Activated CD4-positive, alpha-beta T cell treated with anti-CD3 and anti-CD28 coated beads, Interleukin-2, amount 10 ng/mL, durations not matched to agents 24 days and 14 days (primary cell): ENCODE measurements around the gene EAPP. TPM values are rescaled to one million over a fixed set of nuclear protein-coding genes. Genes with fewer than 3 reads are reported as not detected.
"Not testable (repeated sequence)": the region's sequence is repeated elsewhere in the genome, so short reads cannot be mapped to it uniquely, and the experiment has no call there.

Source experiments
- DNase-seq: peaks from one replicate; pipeline ENCODE4 v3.0.0; 2022
- H3K27ac Mint-ChIP-seq: one replicate; pipeline ENCODE4 v1.8.0; 2022; ENCODE audit warnings: mild to moderate bottlenecking, mixed read lengths
- H3K27me3 Mint-ChIP-seq: one replicate; pipeline ENCODE4 v1.8.0; 2022; ENCODE audit warnings: mixed read lengths
- H3K36me3 Mint-ChIP-seq: one replicate; pipeline ENCODE4 v1.8.0; 2022; ENCODE audit warnings: low read depth, mild to moderate bottlenecking, mixed read lengths
- H3K4me1 Mint-ChIP-seq: one replicate; pipeline ENCODE4 v1.8.0; 2021; ENCODE audit warnings: mixed read lengths
- H3K4me3 Mint-ChIP-seq: one replicate; pipeline ENCODE4 v1.8.0; 2022; ENCODE audit warnings: mild to moderate bottlenecking, moderate library complexity, mixed read lengths
- H3K9me3 Mint-ChIP-seq: one replicate; pipeline ENCODE4 v1.8.0; 2021; ENCODE audit warnings: mixed read lengths
- intact Hi-C: fragments of 100-400 bp; cut with micrococcal nuclease; formaldehyde crosslinking; loops from one replicate; pipeline ENCODE4 v1.15.1; 2023
- total RNA-seq: library from RNA; stranded (reverse); gene quantifications from 2 replicates; pipeline ENCODE4 v1.2.3, GENCODE V29; 2022

EAPP gene
- total RNA-seq, 1 donor from 2014 or later = 33.7 TPM

- intact Hi-C loops, H3K27me3 Mint-ChIP-seq, H3K36me3 Mint-ChIP-seq, H3K4me3 Mint-ChIP-seq, DNase-seq, H3K9me3 Mint-ChIP-seq: not testable (repeated sequence)
- Mint-ChIP-seq H3K27ac (peak overlapping the region; percentile 34), H3K4me1 (peaks cover 15% of the 10 kb centered on the region)
These were observed 9.9 kb upstream of the EAPP start for GRCh38 chr14:34549276-34549966.

GRCh38 chr14:34548472-34548981, 9.0 kb upstream of the EAPP start:
- DNase-seq = peak; percentile 68
- no peaks in the 10 kb centered on the region for H3K9me3 Mint-ChIP-seq
- H3K36me3 Mint-ChIP-seq = no peaks in the 10 kb centered on the region
- no peak overlapping the region for H3K4me3 Mint-ChIP-seq
- H3K4me1 Mint-ChIP-seq = peaks cover 10% of the 10 kb centered on the region
- no peaks in the 10 kb centered on the region for H3K27me3 Mint-ChIP-seq
- intact Hi-C loops = no loop called here
- H3K27ac Mint-ChIP-seq = peak overlapping the region; percentile 51

- H3K9me3 Mint-ChIP-seq, H3K4me3 Mint-ChIP-seq, H3K27me3 Mint-ChIP-seq, intact Hi-C loops, H3K4me1 Mint-ChIP-seq, H3K36me3 Mint-ChIP-seq, H3K27ac Mint-ChIP-seq, DNase-seq: not testable (repeated sequence)
These were observed 7.6 kb upstream of the EAPP start for GRCh38 chr14:34547136-34547520.

GRCh38 chr14:34546272-34547135, 7.0 kb upstream of the EAPP start:
- not testable (repeated sequence) for DNase-seq, H3K4me3 Mint-ChIP-seq, H3K27ac Mint-ChIP-seq

GRCh38 chr14:34540181-34541059, 919 bp upstream of the EAPP start:
- Mint-ChIP-seq H3K4me3 (peak overlapping the region; percentile 98), H3K27ac (peak overlapping the region; percentile 99), H3K4me1 (peaks cover 10% of the 10 kb centered on the region)
- H3K9me3 Mint-ChIP-seq, H3K27me3 Mint-ChIP-seq, H3K36me3 Mint-ChIP-seq, intact Hi-C loops: not testable (repeated sequence)
- DNase-seq = peak; percentile 60

More at GRCh38 chr14:34546272-34547135, 7.0 kb upstream of the EAPP start:
- H3K4me1 Mint-ChIP-seq, intact Hi-C loops, H3K36me3 Mint-ChIP-seq, H3K9me3 Mint-ChIP-seq, H3K27me3 Mint-ChIP-seq: not testable (repeated sequence)

GRCh38 chr14:34538871-34539406, 562 bp downstream of the EAPP start:
- intact Hi-C loops = loop anchor here (5.0 kb wide), 4 partner anchors 77 to 1778 kb away; partner anchors contain the start of genes EGLN3 and SPTSSA
- DNase-seq = no peak
- peaks cover 12% of the 10 kb centered on the region for H3K4me1 Mint-ChIP-seq

GRCh38 chr14:34538096-34538495, 1.4 kb downstream of the EAPP start:
- DNase-seq, H3K27me3 Mint-ChIP-seq, H3K9me3 Mint-ChIP-seq, H3K27ac Mint-ChIP-seq: not testable (repeated sequence)
- intact Hi-C loops = loop anchor here (5.0 kb wide), 4 partner anchors 76 to 1779 kb away; partner anchors contain the start of genes EGLN3 and SPTSSA
- Mint-ChIP-seq H3K4me3 (peak overlapping the region; percentile 98), H3K4me1 (peaks cover 12% of the 10 kb centered on the region), H3K36me3 (peaks cover 16% of the 10 kb centered on the region)

More at GRCh38 chr14:34538871-34539406, 562 bp downstream of the EAPP start:
- Mint-ChIP-seq H3K4me3 (peak overlapping the region; percentile 98), H3K27ac (peak overlapping the region; percentile 99), H3K27me3 (no peaks in the 10 kb centered on the region), H3K9me3 (no peaks in the 10 kb centered on the region), H3K36me3 (peaks cover 10% of the 10 kb centered on the region)

- Mint-ChIP-seq H3K4me1 (peaks cover 12% of the 10 kb centered on the region), H3K27ac (no peak overlapping the region), H3K4me3 (no peak overlapping the region)
These were observed 1.9 kb downstream of the EAPP start for GRCh38 chr14:34537677-34538009.

GRCh38 chr14:34536951-34537676, 2.4 kb downstream of the EAPP start:
- H3K27ac Mint-ChIP-seq = no peak overlapping the region
- intact Hi-C loops = loop anchor here (5.0 kb wide), 4 partner anchors 75 to 1780 kb away; partner anchors contain the start of genes EGLN3 and SPTSSA
- peaks cover 19% of the 10 kb centered on the region for H3K36me3 Mint-ChIP-seq
- no peak overlapping the region for H3K4me3 Mint-ChIP-seq
- H3K27me3 Mint-ChIP-seq = no peaks in the 10 kb centered on the region
- no peak for DNase-seq
- peaks cover 12% of the 10 kb centered on the region for H3K4me1 Mint-ChIP-seq
- no peaks in the 10 kb centered on the region for H3K9me3 Mint-ChIP-seq

More at GRCh38 chr14:34537677-34538009, 1.9 kb downstream of the EAPP start:
- DNase-seq = no peak
- no peaks in the 10 kb centered on the region for H3K27me3 Mint-ChIP-seq
- no peaks in the 10 kb centered on the region for H3K9me3 Mint-ChIP-seq
- peaks cover 16% of the 10 kb centered on the region for H3K36me3 Mint-ChIP-seq
- intact Hi-C loops = loop anchor here (5.0 kb wide), 4 partner anchors 75 to 1780 kb away; partner anchors contain the start of genes EGLN3 and SPTSSA

GRCh38 chr14:34527591-34527990, 11.9 kb downstream of the EAPP start:
- no peak overlapping the region for H3K27ac Mint-ChIP-seq
- DNase-seq = no peak
- no peak overlapping the region for H3K4me3 Mint-ChIP-seq
- H3K36me3 Mint-ChIP-seq = peaks cover 47% of the 10 kb centered on the region
- H3K4me1 Mint-ChIP-seq = no peaks in the 10 kb centered on the region
- intact Hi-C loops = no loop called here
- no peaks in the 10 kb centered on the region for H3K27me3 Mint-ChIP-seq
- no peaks in the 10 kb centered on the region for H3K9me3 Mint-ChIP-seq

GRCh38 chr14:34524216-34524615, 15.3 kb downstream of the EAPP start:
- peaks cover 59% of the 10 kb centered on the region for H3K36me3 Mint-ChIP-seq

GRCh38 chr14:34522496-34522895, 17.0 kb downstream of the EAPP start:
- Mint-ChIP-seq H3K27ac (no peak overlapping the region), H3K4me1 (no peaks in the 10 kb centered on the region), H3K27me3 (no peaks in the 10 kb centered on the region), H3K9me3 (no peaks in the 10 kb centered on the region), H3K36me3 (peaks cover 61% of the 10 kb centered on the region), H3K4me3 (no peak overlapping the region)
- intact Hi-C loops = no loop called here
- DNase-seq = no peak

More at GRCh38 chr14:34524216-34524615, 15.3 kb downstream of the EAPP start:
- H3K4me3 Mint-ChIP-seq, H3K27ac Mint-ChIP-seq, H3K27me3 Mint-ChIP-seq, H3K4me1 Mint-ChIP-seq, H3K9me3 Mint-ChIP-seq, DNase-seq, intact Hi-C loops: not testable (repeated sequence)
